ENCODE results near the gene IL18R1.

- TF ChIP-seq ZNF584 (CRISPR knock-in tag; IDR thresholded peaks at IDR 0.05; ENCODE audit: low read depth): no peak
- no peak for TF ChIP-seq MYBL2 (IDR thresholded peaks at IDR 0.05; ENCODE audit: low read depth)
- no peak for TF ChIP-seq MYBL2 (CRISPR knock-in tag; IDR thresholded peaks at IDR 0.05; ENCODE audit: borderline replicate concordance)
- TF ChIP-seq EP300 (IDR thresholded peaks at IDR 0.05; ENCODE audit: low read length): peak; percentile 60; the same call in 1 of the 2 replicates
- TF ChIP-seq TCF7 (IDR thresholded peaks at IDR 0.05; ENCODE audit: borderline replicate concordance): no peak
- TF ChIP-seq, protein P1, sequence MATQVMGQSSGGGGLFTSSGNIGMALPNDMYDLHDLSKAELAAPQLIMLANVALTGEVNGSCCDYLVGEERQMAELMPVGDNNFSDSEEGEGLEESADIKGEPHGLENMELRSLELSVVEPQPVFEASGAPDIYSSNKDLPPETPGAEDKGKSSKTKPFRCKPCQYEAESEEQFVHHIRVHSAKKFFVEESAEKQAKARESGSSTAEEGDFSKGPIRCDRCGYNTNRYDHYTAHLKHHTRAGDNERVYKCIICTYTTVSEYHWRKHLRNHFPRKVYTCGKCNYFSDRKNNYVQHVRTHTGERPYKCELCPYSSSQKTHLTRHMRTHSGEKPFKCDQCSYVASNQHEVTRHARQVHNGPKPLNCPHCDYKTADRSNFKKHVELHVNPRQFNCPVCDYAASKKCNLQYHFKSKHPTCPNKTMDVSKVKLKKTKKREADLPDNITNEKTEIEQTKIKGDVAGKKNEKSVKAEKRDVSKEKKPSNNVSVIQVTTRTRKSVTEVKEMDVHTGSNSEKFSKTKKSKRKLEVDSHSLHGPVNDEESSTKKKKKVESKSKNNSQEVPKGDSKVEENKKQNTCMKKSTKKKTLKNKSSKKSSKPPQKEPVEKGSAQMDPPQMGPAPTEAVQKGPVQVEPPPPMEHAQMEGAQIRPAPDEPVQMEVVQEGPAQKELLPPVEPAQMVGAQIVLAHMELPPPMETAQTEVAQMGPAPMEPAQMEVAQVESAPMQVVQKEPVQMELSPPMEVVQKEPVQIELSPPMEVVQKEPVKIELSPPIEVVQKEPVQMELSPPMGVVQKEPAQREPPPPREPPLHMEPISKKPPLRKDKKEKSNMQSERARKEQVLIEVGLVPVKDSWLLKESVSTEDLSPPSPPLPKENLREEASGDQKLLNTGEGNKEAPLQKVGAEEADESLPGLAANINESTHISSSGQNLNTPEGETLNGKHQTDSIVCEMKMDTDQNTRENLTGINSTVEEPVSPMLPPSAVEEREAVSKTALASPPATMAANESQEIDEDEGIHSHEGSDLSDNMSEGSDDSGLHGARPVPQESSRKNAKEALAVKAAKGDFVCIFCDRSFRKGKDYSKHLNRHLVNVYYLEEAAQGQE (IDR thresholded peaks at IDR 0.05; ENCODE audit: borderline replicate concordance): no peak
- TF ChIP-seq, protein P1 (CRISPR knock-in tag; IDR thresholded peaks at IDR 0.05; ENCODE audit: low read depth): no peak
- TF ChIP-seq CCAR2 (IDR thresholded peaks at IDR 0.05; ENCODE audit: low read depth, low read length): no peak
- no peak for TF ChIP-seq ELF2 (CRISPR knock-in tag; IDR thresholded peaks at IDR 0.05)
- TF ChIP-seq KHSRP (IDR thresholded peaks at IDR 0.05): no peak
- no peak; the same call in 1 of the 2 replicates for TF ChIP-seq ZNF175 (CRISPR knock-in tag; IDR thresholded peaks at IDR 0.05; ENCODE audit: low read depth)
- no peak for TF ChIP-seq SMARCA5 (IDR thresholded peaks at IDR 0.05)
- TF ChIP-seq ZNF316 (IDR thresholded peaks at IDR 0.05): peak; percentile 78
- no peak for TF ChIP-seq TAF1 (IDR thresholded peaks at IDR 0.05; ENCODE audit: control insufficient read depth, extremely low read depth, insufficient read depth, low read length, severe bottlenecking)
These were observed 17.9 kb upstream of the IL18R1 start for GRCh38 chr2:102337481-102338386.

Data from K562 (cell line).